Fibroblast of mammary gland (primary cell): Measurements from ENCODE around the gene CRISP1.

Experiments used
- DNase-seq: peaks from one replicate; pipeline ENCODE4 v3.0.0-alpha.2; 2010; ENCODE audit warnings: low read depth
- H3K4me3 ChIP-seq: 2 replicates; pipeline ENCODE4 v1.5.1; 2011; ENCODE audit warnings: low read depth, mild to moderate bottlenecking, low read length, moderate library complexity; ENCODE audit not compliant: control insufficient read depth
- CTCF ChIP-seq: conservative IDR thresholded peaks from 2 replicates; pipeline ENCODE4 v1.5.1; 2011; ENCODE audit warnings: low read depth, low read length, inconsistent platforms; ENCODE audit not compliant: control insufficient read depth, insufficient read depth

Gene CRISP1

GRCh38 chr6:49888742-49889431 lies 22.6 kb upstream of the CRISP1 start:
- no peak for TF ChIP-seq CTCF
- DNase-seq: no peak

GRCh38 chr6:49868951-49869529 lies 2.7 kb upstream of the CRISP1 start:
- TF ChIP-seq CTCF: no peak
- H3K4me3 ChIP-seq: no peak overlapping the region
- no peak for DNase-seq

More at GRCh38 chr6:49888742-49889431, 22.6 kb upstream of the CRISP1 start:
- no peak overlapping the region for H3K4me3 ChIP-seq

- H3K4me3 ChIP-seq: no peak overlapping the region
- TF ChIP-seq CTCF: no peak
- no peak for DNase-seq
Observed at GRCh38 chr6:49856282-49856681, 10.1 kb downstream of the CRISP1 start.

DNA sequence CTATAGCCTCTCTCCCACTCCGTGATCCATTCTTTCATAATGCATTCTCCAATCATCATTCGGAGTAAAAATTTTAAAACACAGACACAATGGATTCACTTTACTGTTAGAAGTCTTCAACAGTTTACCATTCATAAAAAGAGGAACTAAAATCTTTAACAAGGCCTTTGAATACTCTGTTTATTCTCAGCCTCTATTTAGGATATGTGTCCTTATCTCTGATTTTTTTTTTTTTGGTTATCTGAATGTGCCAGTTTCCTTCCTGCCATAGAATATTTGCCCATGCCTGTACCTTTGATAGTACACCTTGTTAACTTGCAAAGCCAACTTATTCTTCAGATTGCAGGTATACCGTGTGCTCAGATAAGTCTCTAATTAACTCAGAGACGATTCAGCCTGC lies 11.1 kb downstream of the CRISP1 start:
- no peak for TF ChIP-seq CTCF
- no peak for DNase-seq
- H3K4me3 ChIP-seq: no peak overlapping the region

GRCh38 chr6:49852975-49853374 lies 13.4 kb downstream of the CRISP1 start:
- no peak for TF ChIP-seq CTCF
- no peak for DNase-seq
- no peak overlapping the region for H3K4me3 ChIP-seq

- H3K4me3 ChIP-seq: no peak overlapping the region
- peak; percentile 59 for DNase-seq
- TF ChIP-seq CTCF: peak; percentile 50
Observed at GRCh38 chr6:49849213-49849907, 17.0 kb downstream of the CRISP1 start.
